Inferior parietal cortex (tissue), 1 donor: ENCODE data around the gene BTBD10.
A peak's percentile ranks its signal among the peaks of the same experiment; 100 is the strongest.

ENCODE experiments used
- DNase-seq: peaks from one replicate; pipeline ENCODE4 v3.0.0-alpha.2; 2016; ENCODE audit errors: extremely low spot score

The BTBD10 gene

GRCh38 chr11:13462901-13463778 is at the start of gene BTBD10:
Gene BTBD10 (minus strand): TSS chr11:13463222. CDS start chr11:13445124, 18,098 bp downstream.
- peak; percentile 92 for DNase-seq

DNA sequence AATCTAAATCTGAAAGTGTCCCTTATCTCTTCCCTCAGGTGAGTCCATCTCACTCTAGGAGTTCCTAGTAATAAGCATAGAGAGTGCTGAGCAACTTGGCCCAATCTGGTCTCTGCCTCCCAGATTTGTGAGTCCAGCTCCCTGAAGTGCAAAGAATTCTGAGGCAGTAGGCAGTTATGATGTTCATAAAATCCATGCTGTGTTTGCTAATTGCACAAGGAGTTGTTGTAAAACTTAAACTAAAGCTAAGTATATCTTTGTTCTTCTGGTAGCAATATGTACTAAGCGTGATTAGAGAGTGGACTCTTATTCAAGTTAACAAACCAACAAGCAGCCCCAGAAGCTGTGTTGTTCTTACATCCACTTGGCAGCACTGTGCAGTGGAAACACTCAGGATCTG is 40.4 kb upstream of the BTBD10 start:
- no peak for DNase-seq

DNA sequence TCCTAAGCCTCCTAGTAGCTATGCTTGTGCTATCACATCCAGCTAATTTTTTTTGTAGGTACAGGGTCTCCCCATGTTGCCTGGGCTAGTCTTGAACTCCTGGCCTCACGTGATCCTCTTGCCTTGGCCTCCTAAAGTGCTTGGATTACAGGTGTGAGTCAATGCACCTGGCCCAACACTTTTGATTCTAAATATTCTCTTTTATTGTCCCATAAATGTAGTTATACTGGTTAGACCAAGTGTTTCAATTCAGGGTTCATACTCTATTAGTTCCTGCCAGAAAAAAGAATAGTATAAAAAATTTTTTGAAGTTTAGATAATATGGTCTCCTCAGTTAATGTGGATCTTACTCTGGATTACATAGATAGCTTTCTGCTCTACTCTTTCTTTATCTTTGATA is 39.5 kb upstream of the BTBD10 start:
- DNase-seq, result no peak

GRCh38 chr11:13495929-13496328 is 32.9 kb upstream of the BTBD10 start, which contains the start of gene PTH:
Gene PTH (minus strand): TSS chr11:13495997. CDS start chr11:13492855, 3,142 bp downstream.
- no peak for DNase-seq

DNA sequence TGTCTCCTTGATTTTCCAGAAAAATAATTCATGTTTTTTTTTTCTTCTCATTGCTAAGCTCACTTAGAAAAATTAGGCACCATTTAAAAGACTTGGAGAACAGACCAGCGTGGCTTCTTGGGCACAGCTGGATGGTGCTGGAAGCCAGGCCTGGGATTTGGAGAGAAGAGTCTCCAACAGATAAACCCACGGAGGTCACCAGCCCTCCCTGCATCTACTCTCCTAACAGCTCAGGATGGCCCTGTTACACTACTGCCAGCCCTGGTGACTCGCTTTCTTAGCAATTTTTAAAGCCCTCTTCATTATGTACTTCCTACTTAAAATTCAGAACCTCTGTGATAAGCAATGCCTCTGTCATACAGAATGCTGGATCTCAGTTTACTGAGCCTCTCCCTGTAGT is 31.0 kb upstream of the BTBD10 start:
- no peak for DNase-seq

DNA sequence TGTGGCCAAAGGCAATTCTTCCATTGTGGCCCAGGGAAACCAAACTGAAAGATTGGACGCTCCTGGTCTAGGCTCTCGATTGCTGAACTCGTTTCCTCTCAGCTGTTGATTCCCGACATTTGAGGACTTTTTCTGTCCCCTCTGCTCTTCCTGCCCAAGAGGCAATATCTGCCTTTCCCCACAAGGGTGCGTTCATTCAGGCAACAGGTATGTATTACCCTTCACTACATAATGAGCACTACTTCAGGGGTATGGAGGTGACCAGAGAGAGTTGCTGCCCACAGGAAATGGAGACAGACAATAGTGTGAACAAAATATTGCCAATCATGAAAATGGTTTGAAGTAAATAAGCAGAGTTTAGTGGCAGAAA is 24.6 kb upstream of the BTBD10 start:
- DNase-seq, result no peak

- no peak for DNase-seq
These were observed 24.1 kb upstream of the BTBD10 start for GRCh38 chr11:13486926-13487660.

DNA sequence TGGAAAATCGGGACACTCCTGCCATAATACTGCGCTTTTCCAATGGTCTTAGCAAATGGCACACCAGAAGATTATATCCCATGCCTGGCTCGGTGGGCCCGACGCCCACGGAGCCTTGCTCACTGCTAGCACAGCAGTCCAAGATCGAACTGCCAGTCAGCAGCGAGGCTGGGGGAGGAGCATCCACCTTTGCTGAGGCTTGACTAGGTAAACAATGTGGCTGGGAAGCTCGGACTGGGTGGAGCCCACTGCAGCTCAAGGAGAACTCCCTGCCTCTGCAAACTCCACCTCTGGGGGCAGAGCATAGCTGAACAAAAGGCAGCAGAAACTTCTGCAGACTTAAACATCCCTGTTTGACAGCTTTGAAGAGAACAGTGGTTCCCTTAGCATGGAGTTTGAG is 17.2 kb upstream of the BTBD10 start:
- DNase-seq, result no peak

- no peak for DNase-seq
These were observed 16.7 kb upstream of the BTBD10 start for GRCh38 chr11:13479688-13480087.

DNA sequence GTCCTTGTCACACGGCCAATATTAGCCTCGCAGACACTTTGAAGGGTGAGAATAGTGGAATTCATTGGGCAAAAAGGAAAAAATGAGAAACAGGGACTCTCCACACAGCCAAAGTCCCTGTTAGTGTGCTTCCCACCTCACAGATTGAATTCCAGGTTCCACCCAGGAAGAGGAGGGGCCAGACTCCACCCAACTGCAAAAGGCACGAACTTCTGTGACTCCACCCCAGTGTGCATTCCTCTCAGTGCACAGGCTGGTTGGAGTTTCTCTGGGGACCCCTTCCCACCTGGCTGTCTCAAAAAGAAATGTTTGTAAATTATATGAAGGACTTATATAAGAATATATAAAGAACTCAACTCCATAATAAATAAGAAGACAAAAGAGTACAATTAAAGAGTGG is 12.1 kb upstream of the BTBD10 start:
- no peak for DNase-seq

- DNase-seq, result no peak
These were observed 10.1 kb upstream of the BTBD10 start for GRCh38 chr11:13473013-13473722.

GRCh38 chr11:13468750-13469149 is 5.7 kb upstream of the BTBD10 start:
- no peak for DNase-seq

GRCh38 chr11:13465909-13466371 is 2.9 kb upstream of the BTBD10 start:
- peak; percentile 61 for DNase-seq

GRCh38 chr11:13463779-13464290 is 813 bp upstream of the BTBD10 start:
- no peak for DNase-seq

DNA sequence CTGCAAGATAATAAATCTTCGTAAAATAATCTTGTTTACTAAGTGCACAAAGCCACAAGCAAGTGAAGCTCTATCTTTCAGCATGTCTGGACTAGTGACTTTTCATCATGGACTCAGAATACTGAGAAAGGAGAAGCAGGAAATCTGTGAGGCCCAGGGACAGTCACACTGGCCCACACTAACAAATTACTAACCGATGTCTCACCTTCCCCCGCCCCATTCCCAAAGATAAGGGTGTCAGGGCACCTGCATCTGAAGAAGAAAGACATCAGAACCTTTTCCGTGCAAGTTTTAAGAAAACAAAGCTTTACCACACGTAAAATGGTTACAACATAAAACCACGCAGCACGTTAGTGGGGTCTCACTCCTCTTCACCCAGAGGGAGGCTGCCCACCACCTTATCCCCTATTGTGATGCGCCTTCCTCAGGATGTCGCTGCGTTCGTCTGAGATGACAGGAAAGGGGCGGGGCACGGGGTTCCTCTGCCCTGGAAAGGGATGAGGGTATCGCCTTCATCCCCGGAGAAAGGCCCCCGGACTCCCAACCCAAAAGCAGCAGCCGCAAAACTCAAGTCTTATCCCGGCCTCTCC is 616 bp downstream of the BTBD10 start:
- no peak for DNase-seq

- no peak for DNase-seq
These were observed 1.7 kb downstream of the BTBD10 start for GRCh38 chr11:13461291-13461690.

DNA sequence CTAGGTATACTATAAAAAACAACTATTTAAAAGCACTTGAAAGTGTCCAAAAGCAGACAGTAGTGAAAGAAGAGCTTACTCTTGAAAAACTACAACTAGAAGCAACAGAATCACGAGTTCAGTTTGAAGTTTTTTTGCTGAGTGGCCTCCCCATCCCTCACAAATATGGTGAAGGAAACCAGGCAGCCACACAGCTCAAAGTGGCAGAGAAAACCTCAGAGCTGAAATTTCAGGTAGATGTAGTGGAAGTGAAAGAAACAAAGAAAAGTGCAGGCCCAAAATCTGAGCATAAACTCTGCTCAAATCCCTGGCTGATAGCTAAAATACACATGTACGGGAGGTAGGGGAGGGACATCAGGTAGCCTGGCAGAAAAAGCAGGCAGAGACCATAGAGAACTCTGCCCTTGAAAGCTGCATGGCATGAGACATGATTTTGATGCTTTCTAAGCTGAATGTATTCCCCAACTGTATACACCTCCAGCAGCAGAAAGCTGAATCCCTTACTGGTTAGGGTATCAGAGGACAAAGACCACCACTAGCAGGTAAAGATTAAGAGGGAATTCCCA is 12.1 kb downstream of the BTBD10 start:
- no peak for DNase-seq

GRCh38 chr11:13449522-13449921 is 13.5 kb downstream of the BTBD10 start:
- DNase-seq, result no peak

- no peak for DNase-seq
These were observed 14.1 kb downstream of the BTBD10 start for GRCh38 chr11:13448876-13449275.

DNA sequence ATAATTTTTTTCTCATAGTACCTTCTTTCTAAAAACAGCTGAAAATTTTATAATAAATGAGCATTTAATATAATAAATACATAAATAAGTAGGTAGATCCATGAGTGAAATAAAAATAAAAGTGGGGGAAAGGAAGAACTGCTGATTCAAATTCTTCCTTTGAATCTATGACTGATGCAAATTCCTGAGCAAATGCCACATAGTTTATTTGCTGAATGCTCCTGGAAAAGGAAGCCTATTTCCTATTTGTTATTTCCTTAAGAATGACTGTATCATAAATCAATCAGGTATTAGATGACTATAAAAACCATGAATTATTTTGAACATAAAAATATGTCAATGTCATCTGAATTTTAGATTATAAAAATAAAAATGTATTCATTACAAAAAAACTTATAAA is 16.6 kb downstream of the BTBD10 start:
- no peak for DNase-seq

GRCh38 chr11:13445588-13445987 is 17.4 kb downstream of the BTBD10 start:
- no peak for DNase-seq
